Psoas muscle (tissue), 8 donors: ENCODE results near the gene MESP2. TPM values are rescaled to one million over a fixed set of nuclear protein-coding genes. Genes with fewer than 3 reads are reported as not detected.
A peak's percentile ranks its signal among the peaks of the same experiment; 100 is the strongest.

ENCODE experiments used
- ATAC-seq, 4 donors: fragments of 200-7000 bp; cut with Tn5 transposase; one replicate each; pipeline ENCODE4 v1.9.1; 2020; ENCODE audit warnings: moderate library complexity in 3 of 4, mild to moderate bottlenecking in 2 of 4
- DNase-seq, 2 donors: peaks; one replicate each; pipeline ENCODE4 v3.0.0-alpha.2; 2020
- H3K27ac ChIP-seq: fragments of 200-600 bp; one replicate; pipeline ENCODE4 v1.8.0; 2022
- H3K27me3 ChIP-seq, 3 donors: fragments of 200-600 bp in 1 of 3; one replicate each; pipeline versions ENCODE4 v1.6.1 to v1.8.0; 2013 to 2022; ENCODE audit warnings: low read length in 2 of 3, mild to moderate bottlenecking in 2 of 3, moderate library complexity in 1 of 3; ENCODE audit not compliant: insufficient read depth in 3 of 3
- H3K36me3 ChIP-seq, 2 donors: fragments of 200-600 bp in 1 of 2; one replicate each; pipeline versions ENCODE4 v1.6.1 to v1.8.0; 2013 to 2022; ENCODE audit warnings: low read depth in 1 of 2, mild to moderate bottlenecking in 1 of 2, moderate library complexity in 1 of 2; ENCODE audit not compliant: insufficient read depth in 1 of 2
- H3K4me1 ChIP-seq: fragments of 200-600 bp; one replicate; pipeline ENCODE4 v1.8.0; 2022
- H3K4me3 ChIP-seq: fragments of 200-600 bp; one replicate; pipeline ENCODE4 v1.8.0; 2022; ENCODE audit warnings: mild to moderate bottlenecking
- H3K9me3 ChIP-seq: fragments of 200-600 bp; one replicate; pipeline ENCODE4 v1.8.0; 2022
- WGBS, 3 donors: extraction: QIAGEN DNeasy Blood & Tissue Kit; methylation state at CpG; one replicate each; pipeline versions ENCODE4 v1.1.6 to v1.1.7; 2013; 5-methylcytosine and 5-hydroxymethylcytosine counted together
- intact Hi-C, 2 donors: fragments of 100-400 bp; cut with DNase I; formaldehyde crosslinking; loops; one replicate each; pipeline versions ENCODE4 v1.11.0 to v1.14.2; 2022
- polyA plus RNA-seq, 3 donors: library from polyadenylated mRNA; stranded (reverse); fragments of 200-250 nt; gene quantifications; one replicate each; pipeline ENCODE4 v1.2.3, GENCODE V29; 2013
- total RNA-seq, 4 donors: library from RNA; stranded (reverse); fragmentation: NEBNext Ultra II Directional in 2 of 4; extraction: Animal tissue kit (Norgen Biotek cat#: 25700) in 2 of 4; gene quantifications; one replicate each; pipeline versions ENCODE4 v1.2.1 to v1.2.4, GENCODE V29; 2021 to 2023
- TF ChIP-seq, protein P1 (sequence below): fragments of 200-600 bp; IDR thresholded peaks from one replicate; pipeline ENCODE4 v1.8.0; 2022; ENCODE audit warnings: antibody characterized with exemption
- donor health status: healthy with polysubstance abuse.
- donor health status: DM: no; HTN: no; CAD: no; lungs with moderate emphysema.
- donor health status: Bipolar disorder and iron deficiency.
- donor health status: healthy.
- donor health status: DM: yes; HTN: yes; CAD: no.
- donor health status: DM: no; HTN: no; CAD: no.
- donor health status: DM: no; HTN: no; CAD: no.
- donor health status: DM: yes; HTN: yes; CAD: no.

MESP2 gene
- total and polyA plus RNA-seq, 7 donors, result 0.17 to 0.38 (median 0.20) TPM; not detected in 4

- no peak for DNase-seq
- TF ChIP-seq, protein P1, sequence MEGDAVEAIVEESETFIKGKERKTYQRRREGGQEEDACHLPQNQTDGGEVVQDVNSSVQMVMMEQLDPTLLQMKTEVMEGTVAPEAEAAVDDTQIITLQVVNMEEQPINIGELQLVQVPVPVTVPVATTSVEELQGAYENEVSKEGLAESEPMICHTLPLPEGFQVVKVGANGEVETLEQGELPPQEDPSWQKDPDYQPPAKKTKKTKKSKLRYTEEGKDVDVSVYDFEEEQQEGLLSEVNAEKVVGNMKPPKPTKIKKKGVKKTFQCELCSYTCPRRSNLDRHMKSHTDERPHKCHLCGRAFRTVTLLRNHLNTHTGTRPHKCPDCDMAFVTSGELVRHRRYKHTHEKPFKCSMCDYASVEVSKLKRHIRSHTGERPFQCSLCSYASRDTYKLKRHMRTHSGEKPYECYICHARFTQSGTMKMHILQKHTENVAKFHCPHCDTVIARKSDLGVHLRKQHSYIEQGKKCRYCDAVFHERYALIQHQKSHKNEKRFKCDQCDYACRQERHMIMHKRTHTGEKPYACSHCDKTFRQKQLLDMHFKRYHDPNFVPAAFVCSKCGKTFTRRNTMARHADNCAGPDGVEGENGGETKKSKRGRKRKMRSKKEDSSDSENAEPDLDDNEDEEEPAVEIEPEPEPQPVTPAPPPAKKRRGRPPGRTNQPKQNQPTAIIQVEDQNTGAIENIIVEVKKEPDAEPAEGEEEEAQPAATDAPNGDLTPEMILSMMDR, result no peak
- Histone ChIP-seq H3K27ac (no peak overlapping the region), H3K4me3 (no peak overlapping the region), H3K4me1 (no peaks in the 10 kb centered on the region), H3K27me3 (no peaks in the 10 kb centered on the region), H3K9me3 (no peaks in the 10 kb centered on the region), H3K36me3 (no peaks in the 10 kb centered on the region)
- 51 to 63% (median 60%) methylated on average over 4 of the region's 4 CpGs for WGBS, 3 donors
- intact Hi-C loops, result no loop called here
- no peak for ATAC-seq
Measured at GRCh38 chr15:89735773-89736172, 40.4 kb upstream of the MESP2 start.

DNA sequence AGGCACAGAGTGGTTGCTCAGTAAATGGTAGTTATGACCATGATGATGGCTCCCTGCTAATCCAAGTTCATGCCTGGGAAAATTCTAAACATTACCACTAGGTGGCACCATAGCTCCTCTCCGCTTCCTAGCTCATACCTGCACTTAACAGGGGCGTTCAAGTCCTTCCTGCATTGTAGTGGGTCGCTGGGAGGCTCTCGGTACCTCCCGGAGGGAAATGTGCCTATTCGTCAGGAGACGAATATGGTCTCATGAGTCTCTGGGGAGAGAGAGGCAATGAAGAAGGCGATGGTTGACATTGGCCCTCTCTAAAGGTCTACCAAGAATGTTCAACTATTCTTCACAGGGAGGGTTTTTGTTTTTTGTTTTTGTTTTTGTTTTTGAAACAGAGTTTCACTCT is 36.0 kb upstream of the MESP2 start:
- DNase-seq, result no peak

DNA sequence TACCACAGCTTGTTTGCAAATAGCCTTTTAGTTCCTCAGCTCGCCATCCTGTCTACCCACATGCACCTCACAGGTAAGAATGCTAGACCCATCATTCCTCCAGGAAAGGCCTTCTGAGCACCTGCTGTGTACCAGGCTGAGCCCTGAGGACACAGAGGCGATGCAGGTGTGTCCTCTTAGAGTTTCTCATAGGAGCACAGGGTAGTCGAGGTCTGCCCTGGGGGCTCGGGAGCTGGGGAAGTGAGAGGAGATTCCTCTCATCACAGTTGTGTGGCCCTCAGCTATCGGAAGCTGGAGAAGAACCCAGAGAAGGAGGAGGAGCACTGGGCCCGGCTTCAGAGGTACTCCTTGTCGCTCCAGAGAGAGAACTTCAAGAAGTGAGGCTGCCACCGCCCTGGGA is 33.1 kb upstream of the MESP2 start:
- TF ChIP-seq, protein P1, result no peak
- Histone ChIP-seq H3K4me1 (no peaks in the 10 kb centered on the region), H3K27me3 (no peaks in the 10 kb centered on the region), H3K9me3 (no peaks in the 10 kb centered on the region), H3K4me3 (no peak overlapping the region), H3K36me3 (no peaks in the 10 kb centered on the region), H3K27ac (no peak overlapping the region)
- ATAC-seq (no peak), DNase-seq (no peak)
- WGBS, 3 donors, result 83 to 85% (median 85%) methylated on average over 8 of the region's 8 CpGs
- intact Hi-C loops, result loop anchor here (5.0 to 10.0 kb wide), 3 partner anchors 134 to 482 kb away; no protein-coding TSS in a partner anchor

More for the DNA sequence above, 36.0 kb upstream of the MESP2 start:
- TF ChIP-seq, protein P1, result peak; percentile 87
- Histone ChIP-seq H3K4me1 (no peaks in the 10 kb centered on the region), H3K27ac (no peak overlapping the region), H3K4me3 (no peak overlapping the region), H3K36me3 (no peaks in the 10 kb centered on the region), H3K27me3 (no peaks in the 10 kb centered on the region), H3K9me3 (no peaks in the 10 kb centered on the region)
- intact Hi-C loops, result loop anchor here (5.0 to 10.0 kb wide), 3 partner anchors 137 to 485 kb away; no protein-coding TSS in a partner anchor
- ATAC-seq, result peak; percentile 82 to 96 (median 90)
- WGBS, 3 donors, result 4 to 13% (median 9%) methylated on average over 8 of the region's 8 CpGs

DNA sequence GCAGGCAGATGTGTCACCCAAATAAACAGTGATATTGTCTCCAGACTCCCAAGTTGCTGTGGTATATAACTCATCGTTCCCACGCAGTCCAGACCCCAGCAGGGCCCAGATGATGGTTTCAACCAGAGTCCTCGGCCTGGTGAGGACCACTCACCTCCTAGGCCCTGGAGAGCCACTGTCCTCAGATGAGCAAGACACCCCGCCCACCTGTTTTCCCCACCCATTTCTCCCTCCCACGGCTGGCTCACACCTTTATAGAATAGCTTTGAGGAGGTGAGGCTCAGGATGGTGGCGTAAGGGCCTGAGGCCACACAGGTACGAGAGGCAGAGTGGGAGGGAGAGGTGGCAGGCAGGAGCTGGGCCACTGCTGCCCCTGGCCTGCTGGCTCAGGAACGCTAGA is 32.5 kb upstream of the MESP2 start:
- intact Hi-C loops, result loop anchor here (5.0 to 10.0 kb wide), 3 partner anchors 134 to 481 kb away; no protein-coding TSS in a partner anchor
- no peak for DNase-seq
- H3K27ac ChIP-seq, result no peak overlapping the region
- ATAC-seq, result no peak
- H3K27me3 ChIP-seq, result peaks cover 0 to 3% (median 0%) of the 10 kb centered on the region in 3 donors
- no peaks in the 10 kb centered on the region for H3K36me3 ChIP-seq
- H3K4me3 ChIP-seq, result no peak overlapping the region
- 79 to 85% (median 80%) methylated on average over 8 of the region's 8 CpGs for WGBS, 3 donors
- TF ChIP-seq, protein P1, result no peak
- H3K9me3 ChIP-seq, result no peaks in the 10 kb centered on the region
- no peaks in the 10 kb centered on the region for H3K4me1 ChIP-seq

DNA sequence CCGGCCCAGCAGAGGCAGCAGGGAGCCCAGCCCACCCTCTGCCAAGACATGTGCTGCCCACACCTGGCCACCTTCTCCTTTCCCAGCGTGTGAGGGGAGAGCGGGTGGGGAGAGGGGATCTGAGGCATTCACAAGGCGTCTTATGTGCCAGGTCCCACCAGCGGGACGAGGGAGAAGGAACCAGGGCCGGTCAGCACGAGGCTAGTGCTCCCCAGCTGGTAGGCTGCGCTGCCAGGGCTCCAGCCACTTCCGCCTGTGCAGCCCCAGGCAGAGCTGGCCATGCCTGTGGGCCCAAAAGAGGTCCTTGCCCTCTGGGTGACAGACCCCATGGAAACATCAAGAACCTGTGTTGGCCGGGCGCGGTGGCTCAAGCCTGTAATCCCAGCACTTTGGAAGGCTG is 31.0 kb upstream of the MESP2 start:
- ATAC-seq (no peak), DNase-seq (no peak)
- Histone ChIP-seq H3K27ac (no peak overlapping the region), H3K27me3 (peaks cover 0 to 3% (median 0%) of the 10 kb centered on the region in 3 donors), H3K4me1 (peaks cover 6% of the 10 kb centered on the region), H3K4me3 (no peak overlapping the region), H3K9me3 (no peaks in the 10 kb centered on the region), H3K36me3 (no peaks in the 10 kb centered on the region)
- intact Hi-C loops, result loop anchor here (10.0 kb wide), 2 partner anchors 350 to 480 kb away; no protein-coding TSS in a partner anchor
- 72 to 80% (median 78%) methylated on average over 11 to 13 of the region's 13 CpGs for WGBS, 3 donors
- TF ChIP-seq, protein P1, result no peak
